GM12878 (cell line): Measurements from ENCODE around the gene GM2A. TPM values are rescaled to one million over a fixed set of nuclear protein-coding genes. Genes with fewer than 3 reads are reported as not detected.

Experiments used
- ATAC-seq: fragments of 200-7000 bp; cut with Tn5 transposase; 3 replicates; pipeline ENCODE4 v1.9.1; 2020; ENCODE audit warnings: mild to moderate bottlenecking, moderate library complexity
- BruUV-seq: library from RNA; stranded (reverse); fragments of 400-500 nt; replicated peaks from 2 replicates; lab custom pipeline; 2021; lab: Mats Ljungman, UMichigan
- CTCF ChIA-PET: fragments of 300-600 bp; sonication (Branson Sonifier 250); formaldehyde crosslinking; extraction: SDS; loops from one replicate; lab custom pipeline; 2021; ENCODE audit warnings: inconsistent platforms; lab: Yijun Ruan, JAX
- POLR2A ChIA-PET: fragments of 350-600 bp; formaldehyde crosslinking; extraction: SDS; loops from one replicate; lab custom pipeline; 2021; ENCODE audit warnings: inconsistent platforms; lab: Charles Lee
- RAD21 ChIA-PET: fragments of 300-600 bp; sonication (Branson Sonifier 250); formaldehyde crosslinking; loops from one replicate; lab custom pipeline; 2023; ENCODE audit warnings: antibody characterized with exemption; ENCODE audit not compliant: unreplicated experiment; lab: Charles Lee
- SMC1A ChIA-PET: fragments of 300-600 bp; sonication (Branson Sonifier 250); formaldehyde crosslinking; loops from one replicate; lab custom pipeline; 2023; ENCODE audit not compliant: unreplicated experiment, uncharacterized antibody; lab: Charles Lee
- DNase-seq: peaks from one replicate; pipeline ENCODE4 v3.0.0-alpha.2; 2011; ENCODE audit warnings: low read depth, low spot score
- FAIRE-seq: peaks from 3 replicates; lab custom pipeline; 2011; peaks lifted over from hg19 to GRCh38; lab: Jason Lieb, UNC
- H2AFZ ChIP-seq: 2 replicates; pipeline ENCODE4 v1.6.0; 2011; ENCODE audit warnings: low read depth, low read length, control low read depth; ENCODE audit not compliant: control insufficient read depth
- H3K27ac ChIP-seq: 2 replicates; pipeline ENCODE4 v1.5.1; 2011; ENCODE audit warnings: control low read depth; ENCODE audit not compliant: control insufficient read depth, insufficient read depth
- H3K27me3 ChIP-seq, 2 experiments: replicated peaks in 1 of 2; 2 replicates each; pipeline versions ENCODE4 v1.6.0 to v1.6.1; 2011; ENCODE audit warnings: low read length in 1 of 2; ENCODE audit not compliant: control insufficient read depth in 2 of 2, insufficient read depth in 2 of 2
- H3K36me3 ChIP-seq, 2 experiments: 2 replicates each; pipeline ENCODE4 v1.5.1; 2011; ENCODE audit warnings: low read length in 1 of 2; ENCODE audit not compliant: control insufficient read depth in 2 of 2, insufficient read depth in 2 of 2
- H3K4me1 ChIP-seq: 2 replicates; pipeline ENCODE4 v1.6.1; 2011; ENCODE audit warnings: mild to moderate bottlenecking, low read length, moderate library complexity, mixed read lengths; ENCODE audit not compliant: control insufficient read depth, insufficient read depth
- H3K4me2 ChIP-seq: 2 replicates; pipeline ENCODE4 v1.6.0; 2011; ENCODE audit warnings: control low read depth; ENCODE audit not compliant: control insufficient read depth, insufficient read depth
- H3K4me3 ChIP-seq: fragments of 200-600 bp; sonication (generic); 2 replicates; pipeline ENCODE4 v1.5.1; 2016
- H3K79me2 ChIP-seq: 2 replicates; pipeline ENCODE4 v1.6.0; 2011; ENCODE audit warnings: low read length; ENCODE audit not compliant: control insufficient read depth, insufficient read depth
- H3K9ac ChIP-seq: 2 replicates; pipeline ENCODE4 v1.8.0; 2011; ENCODE audit warnings: low read length, control low read depth, mixed read lengths; ENCODE audit not compliant: control insufficient read depth, insufficient read depth
- H3K9me3 ChIP-seq: replicated peaks from 3 replicates; pipeline ENCODE4 v1.5.1; 2011; ENCODE audit warnings: mild to moderate bottlenecking, low read length; ENCODE audit not compliant: control insufficient read depth, insufficient read depth
- H4K20me1 ChIP-seq: 2 replicates; pipeline ENCODE4 v1.6.0; 2011; ENCODE audit not compliant: control insufficient read depth, insufficient read depth
- CTCF ChIP-seq, 3 experiments: IDR thresholded peaks in 2 of 3; conservative IDR thresholded peaks in 1 of 3; 2 replicates each; pipeline ENCODE4 v1.5.1; 2011; ENCODE audit warnings: low read depth in 3 of 3, low read length in 3 of 3, mild to moderate bottlenecking in 3 of 3, control low read depth in 2 of 3, moderate library complexity in 2 of 3, inconsistent platforms in 1 of 3, mixed read lengths in 1 of 3; ENCODE audit not compliant: control insufficient read depth in 2 of 3, insufficient read depth in 1 of 3; ENCODE audit errors: extremely low read depth in 1 of 3
- HDAC2 ChIP-seq: fragments of 200-600 bp; sonication (generic); IDR thresholded peaks from 2 replicates; pipeline ENCODE4 v1.6.1; 2017
- KLF5 ChIP-seq: fragments of 450-650 bp; IDR thresholded peaks from 2 replicates; pipeline ENCODE4 v1.6.1; 2014; ENCODE audit warnings: mild to moderate bottlenecking; ENCODE audit not compliant: partially characterized antibody
- LARP7 ChIP-seq: fragments of 450-650 bp; IDR thresholded peaks from 2 replicates; pipeline ENCODE4 v1.6.1; 2017; ENCODE audit warnings: mild to moderate bottlenecking
- MXI1 ChIP-seq: fragments of 150-350 bp; IDR thresholded peaks from 2 replicates; pipeline ENCODE4 v1.6.1; 2011; ENCODE audit warnings: low read depth, mild to moderate bottlenecking, inconsistent platforms, low read length, improper control_type of control experiment
- MYB ChIP-seq: fragments of 150-350 bp; IDR thresholded peaks from 2 replicates; pipeline ENCODE4 v1.6.1; 2014; ENCODE audit warnings: mild to moderate bottlenecking, low read depth, low read length, borderline replicate concordance
- RELA ChIP-seq: fragments of 450-650 bp; IDR thresholded peaks from 2 replicates; pipeline ENCODE4 v1.8.0; 2014; ENCODE audit warnings: borderline replicate concordance; ENCODE audit not compliant: partially characterized antibody
- SREBF2 ChIP-seq: IDR thresholded peaks from 2 replicates; pipeline ENCODE4 v1.6.1; 2012; ENCODE audit warnings: mild to moderate bottlenecking, low read length
- TAF1 ChIP-seq: IDR thresholded peaks from 2 replicates; pipeline ENCODE4 v1.6.1; 2011; ENCODE audit warnings: mild to moderate bottlenecking, low read depth, low read length, borderline replicate concordance
- ZBTB4 ChIP-seq: fragments of 450-650 bp; formaldehyde crosslinking; IDR thresholded peaks from 2 replicates; pipeline ENCODE4 v1.4.0; 2022; ENCODE audit warnings: mild to moderate bottlenecking, moderate library complexity
- ZNF274 ChIP-seq: IDR thresholded peaks from one replicate; pipeline ENCODE4 v1.8.0; 2011; ENCODE audit not compliant: insufficient read length, insufficient read depth
- ZNF384 ChIP-seq: IDR thresholded peaks from 2 replicates; pipeline ENCODE4 v1.6.1; 2012; ENCODE audit warnings: low read depth, mild to moderate bottlenecking, low read length, improper control_type of control experiment, borderline replicate concordance
- ZNF622 ChIP-seq: fragments of 450-650 bp; IDR thresholded peaks from 2 replicates; pipeline ENCODE4 v1.6.1; 2017; ENCODE audit warnings: mild to moderate bottlenecking, inconsistent platforms
- WGBS: methylation state at CpG from one replicate; pipeline ENCODE4 v1.1.6; 2016; ENCODE audit warnings: low lambda C conversion rate; ENCODE audit not compliant: insufficient replicate concordance, insufficient coverage; ENCODE audit errors: missing lambda C conversion rate; 5-methylcytosine and 5-hydroxymethylcytosine counted together
- in situ Hi-C: fragments of 300-500 bp; cut with MboI; formaldehyde crosslinking; loops from 9 replicates; pipeline ENCODE4 v1.14.3; 2018; ENCODE audit warnings: mixed read lengths
- intact Hi-C: fragments of 100-400 bp; cut with micrococcal nuclease; formaldehyde crosslinking; loops from one replicate; pipeline ENCODE4 v1.14.2; 2022; ENCODE audit not compliant: unreplicated experiment
- polyA plus RNA-seq, 11 experiments: library from polyadenylated mRNA; depleted of rRNA in 4 of 11; unstranded in 6 of 11; stranded (reverse) in 5 of 11; fragments of >200 nt; fragmentation: Nextera tagmentation in 4 of 11; fragmentation: Illumina TruSeq in 1 of 11; extraction: Ambion mirVana in 4 of 11; extraction: Trizol in 1 of 11; gene quantifications; 1 replicate in 1 of 11; 2 replicates in 10 of 11; pipeline versions ENCODE4 v1.2.1 to v1.2.3, GENCODE V29; 2011 to 2016; ENCODE audit warnings: inconsistent platforms in 2 of 11, missing spikeins in 2 of 11, low read depth in 1 of 11
- total RNA-seq, 4 experiments: library from RNA; depleted of rRNA in 3 of 4; stranded (reverse); fragments of >200 nt in 3 of 4; fragmentation: Illumina TruSeq in 1 of 4; extraction: Trizol in 1 of 4; gene quantifications; 2 replicates each; pipeline versions ENCODE4 v1.2.1 to v1.2.3, GENCODE V29; 2013 to 2021

The GM2A gene
- total and polyA plus RNA-seq, 10 of the 15 experiments (the other 5 are each of a cell fraction or from before 2014, with no cell fraction given): 33.6 to 106 (median 68.2) TPM

DNA sequence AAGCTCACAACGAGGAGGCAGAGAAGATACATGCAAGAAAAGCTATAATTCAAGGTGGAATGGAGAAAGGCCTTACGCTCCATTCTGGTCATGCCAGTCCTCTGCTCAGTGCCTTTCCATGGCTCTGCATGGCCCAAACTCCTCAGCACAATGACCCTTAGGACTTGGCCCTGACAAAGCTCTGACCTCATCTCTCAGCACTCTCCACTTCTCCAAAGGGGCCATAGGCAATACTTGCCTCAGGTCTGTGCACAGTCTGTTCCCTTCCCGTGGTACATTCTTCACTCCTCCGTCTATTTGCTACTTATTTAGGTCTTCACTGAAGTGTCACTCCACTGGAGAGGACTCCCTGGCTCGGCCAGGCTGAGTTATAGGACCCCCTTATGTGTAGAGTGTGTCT lies 25.9 kb downstream of the GM2A start:
- TF ChIP-seq RELA (no peak), KLF5 (no peak), ZNF622 (no peak), SREBF2 (no peak), HDAC2 (no peak), CTCF (IDR thresholded peaks at IDR 0.05 in 2 of 3, conservative IDR thresholded peaks at IDR 0.05 in 1 of 3; ENCODE audit: control insufficient read depth in 2 of 3, extremely low read depth in 1 of 3, insufficient read depth in 1 of 3, low read depth in 3 of 3, low read length in 3 of 3) (no peak), ZNF384 (no peak), ZNF274 (no peak), MYB (no peak), TAF1 (no peak), ZBTB4 (CRISPR knock-in tag) (no peak), MXI1 (no peak), LARP7 (no peak)
- no TSS peak for BruUV-seq
- ChIA-PET RAD21 (interaction anchor here (0.8 kb wide), 1 partner anchor 26 kb away, joined by 4 read pairs; the partner anchor contains the start of gene GM2A), POLR2A (no interaction called here), CTCF (interaction anchor here (1.0 to 1.9 kb wide), 4 partner anchors 19 to 163 kb away, joined by 3 to 5 read pairs (median 4); no protein-coding TSS in a partner anchor), SMC1A (interaction anchor here (0.9 to 1.1 kb wide), 2 partner anchors 16 to 20 kb away, joined by 3 read pairs; no protein-coding TSS in a partner anchor)
- Histone ChIP-seq H3K36me3 (no peaks in the 10 kb centered on the region), H3K27me3 (no peaks in the 10 kb centered on the region), H3K4me3 (no peak overlapping the region), H3K9me3 (no peaks in the 10 kb centered on the region), H3K4me1 (no peaks in the 10 kb centered on the region), H3K79me2 (no peaks in the 10 kb centered on the region), H3K27ac (no peak overlapping the region), H4K20me1 (no peaks in the 10 kb centered on the region), H3K4me2 (no peak overlapping the region), H2AFZ (no peak overlapping the region), H3K9ac (no peak overlapping the region)
- no peak for FAIRE-seq
- intact Hi-C loops: no loop called here
- in situ Hi-C loops: no loop called here
- ATAC-seq: no peak
- 53% methylated on average over 5 of the region's 5 CpGs for WGBS
- DNase-seq: no peak
